C1 segment of cervical spinal cord (tissue), 14 donors: ENCODE data around the gene PYHIN1.

Source experiments
- DNase-seq, 14 donors: peaks; one replicate each; lab custom pipeline; 2025; lab: John Stamatoyannopoulos, UW

The PYHIN1 gene

GRCh38 chr1:159014003-159014571 lies 82.7 kb downstream of the PYHIN1 start:
- DNase-seq = no peak

- no peak for DNase-seq
Observed at GRCh38 chr1:159014851-159015250, 83.5 kb downstream of the PYHIN1 start.

- DNase-seq = peak in 7 of 14 donors; percentile 10 to 46 (median 21)
Observed at GRCh38 chr1:159015440-159015909, 84.1 kb downstream of the PYHIN1 start.

- DNase-seq = no peak
Observed at GRCh38 chr1:159023723-159024122, 92.4 kb downstream of the PYHIN1 start.

GRCh38 chr1:159025043-159025442 lies 93.7 kb downstream of the PYHIN1 start:
- DNase-seq = no peak
